Measurements from ENCODE around the gene EPB41L4A.

DNA sequence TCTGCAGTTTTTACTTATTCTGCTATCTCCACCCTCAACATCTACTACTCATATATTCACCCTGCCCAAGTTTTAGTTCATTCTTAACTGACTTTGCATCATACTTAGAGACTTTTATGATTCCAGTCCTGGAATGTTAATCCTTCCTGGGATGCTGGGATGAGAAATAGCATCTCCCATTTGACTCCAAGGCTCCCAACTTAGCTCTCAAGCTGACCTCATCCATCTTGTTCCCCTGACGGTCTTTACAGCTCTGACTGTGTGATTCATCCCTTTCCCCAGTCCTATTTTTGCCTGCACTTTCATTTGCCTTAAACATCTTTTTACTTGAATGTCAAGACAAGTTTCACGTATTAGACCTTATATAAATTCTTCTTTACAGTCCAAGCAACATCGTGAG, 297.8 kb downstream of the EPB41L4A start:
- TF ChIP-seq CTCF (conservative IDR thresholded peaks at IDR 0.05): no peak
- TF ChIP-seq ZFX (IDR thresholded peaks at IDR 0.05): no peak

Data from C4-2B (cell line).